Measurements from ENCODE around the gene HOXB2.

The HOXB2 gene

GRCh38 chr17:48593126-48593829, 48.4 kb upstream of the HOXB2 start, which contains the start of gene HOXB5:
HOXB5 (minus strand) TSS chr17:48593779; CDS start chr17:48593682, 97 bp downstream.
- POLR2A ChIA-PET, result interaction anchor here (1.2 to 1.6 kb wide), 3 partner anchors 17 to 46 kb away, joined by 3 to 4 read pairs (median 3); no protein-coding TSS in a partner anchor
- H3K9me3 ChIP-seq (ENCODE audit: control insufficient read depth, insufficient read depth, low read depth, low read length), result no peaks in the 10 kb centered on the region
- H3K27ac ChIP-seq (ENCODE audit: extremely low read depth, low read depth, low read length), result peak within 1 kb of the TSS; percentile 78

More at GRCh38 chr17:48593126-48593829, 48.4 kb upstream of the HOXB2 start, which contains the start of gene HOXB5:
- CTCF ChIA-PET, result interaction anchor here (0.6 to 6.0 kb wide), 34 partner anchors 10 to 395 kb away, joined by 3 to 52 read pairs (median 6); no protein-coding TSS in a partner anchor
- peaks cover 5 to 46% of the 10 kb centered on the region in 2 experiments; a peak in 2 of 3 replicates for H3K36me3 ChIP-seq (ENCODE audit: control insufficient read depth in 2 of 2, insufficient read depth in 1 of 2, low read length in 2 of 2)
- peaks cover 28% of the 10 kb centered on the region for H3K4me1 ChIP-seq (ENCODE audit: control insufficient read depth, insufficient read depth, low read length)
- H3K4me3 ChIP-seq (ENCODE audit: low read depth, low read length), result peak within 1 kb of the TSS; percentile 21
- peak; percentile 97 for TF ChIP-seq ZNF341 (tag by site-specific recombination; IDR thresholded peaks at IDR 0.05; ENCODE audit: low read depth)
- TF ChIP-seq MYNN (tag by site-specific recombination; IDR thresholded peaks at IDR 0.05; ENCODE audit: borderline replicate concordance), result 0 out of 2 replicates have a peak, but pooled peaks have one; percentile 16
- no peak for TF ChIP-seq ZNF23 (tag by site-specific recombination; IDR thresholded peaks at IDR 0.05; ENCODE audit: borderline replicate concordance)
- TF ChIP-seq ZNF610 (tag by site-specific recombination; IDR thresholded peaks at IDR 0.05; ENCODE audit: borderline replicate concordance), result peak; percentile 16; the same call in 1 of the 2 replicates
- TF ChIP-seq IKZF3 (tag by site-specific recombination; IDR thresholded peaks at IDR 0.05), result peak; percentile 8; the same call in 1 of the 2 replicates
- peak; percentile 83 for TF ChIP-seq ZBTB6 (tag by site-specific recombination; IDR thresholded peaks at IDR 0.05)
- TF ChIP-seq ZNF600 (tag by site-specific recombination; IDR thresholded peaks at IDR 0.05), result peak; percentile 64
- peak; percentile 43; the same call in 1 of the 2 replicates for TF ChIP-seq SP2 (tag by site-specific recombination; IDR thresholded peaks at IDR 0.05)
- peak; percentile 64 for TF ChIP-seq FEZF1 (tag by site-specific recombination; IDR thresholded peaks at IDR 0.05)
- TF ChIP-seq PRDM6 (tag by site-specific recombination; IDR thresholded peaks at IDR 0.05), result no peak
- 0 out of 2 replicates have a peak, but pooled peaks have one; percentile 35 for TF ChIP-seq YY1 (tag by site-specific recombination; IDR thresholded peaks at IDR 0.05)
- TF ChIP-seq ZBTB8A (tag by site-specific recombination; IDR thresholded peaks at IDR 0.05), result peak; percentile 58
- no peak for TF ChIP-seq HOXD13 (CRISPR knock-in tag; IDR thresholded peaks at IDR 0.05; ENCODE audit: borderline replicate concordance)
- TF ChIP-seq ZNF266 (tag by site-specific recombination; IDR thresholded peaks at IDR 0.05; ENCODE audit: low read depth), result no peak
- 0 out of 2 replicates have a peak, but pooled peaks have one; percentile 8 for TF ChIP-seq MEIS1 (CRISPR knock-in tag; IDR thresholded peaks at IDR 0.05; ENCODE audit: borderline replicate concordance)
- TF ChIP-seq ZNF555 (tag by site-specific recombination; conservative IDR thresholded peaks at IDR 0.05), result no peak
- no peak for TF ChIP-seq ZNF280C (tag by site-specific recombination; IDR thresholded peaks at IDR 0.05)
- TF ChIP-seq ZBTB17 (tag by site-specific recombination; IDR thresholded peaks at IDR 0.05), result no peak
- no peak for TF ChIP-seq ZNF639 (tag by site-specific recombination; IDR thresholded peaks at IDR 0.05)
- TF ChIP-seq ZNF2 (tag by site-specific recombination; IDR thresholded peaks at IDR 0.05), result peak; percentile 21; the same call in 1 of the 2 replicates
- TF ChIP-seq MZF1 (tag by site-specific recombination; IDR thresholded peaks at IDR 0.05; ENCODE audit: borderline replicate concordance), result no peak
- no peak for TF ChIP-seq TRIM28 (IDR thresholded peaks at IDR 0.05; ENCODE audit: borderline replicate concordance, low read length)
- TF ChIP-seq ZBTB20 (tag by site-specific recombination; IDR thresholded peaks at IDR 0.05), result no peak
- TF ChIP-seq HOXA7 (CRISPR knock-in tag; IDR thresholded peaks at IDR 0.05; ENCODE audit: borderline replicate concordance), result no peak
